Esophagus muscularis mucosa (tissue), 4 donors: ENCODE measurements around the gene NRXN2. TPM values are rescaled to one million over a fixed set of nuclear protein-coding genes. Genes with fewer than 3 reads are reported as not detected.

Experiments
- DNase-seq: peaks from one replicate; pipeline ENCODE4 v3.0.0-alpha.2; 2017; ENCODE audit errors: extremely low spot score
- H3K27ac ChIP-seq, 4 donors: fragments of 200-600 bp; sonication (generic); replicated peaks in 1 of 4; 1 replicate in 3 of 4; 2 replicates in 1 of 4; pipeline ENCODE4 v1.5.1; 2016 to 2019; ENCODE audit warnings: mild to moderate bottlenecking in 1 of 4
- H3K27me3 ChIP-seq, 4 donors: fragments of 200-600 bp; sonication (generic); one replicate each; pipeline versions ENCODE4 v1.5.1 to v1.6.0; 2016 to 2019
- H3K36me3 ChIP-seq, 4 donors: fragments of 200-600 bp; sonication (generic); one replicate each; pipeline ENCODE4 v1.5.1; 2016 to 2019
- H3K4me1 ChIP-seq, 4 donors: fragments of 200-600 bp; sonication (generic); one replicate each; pipeline ENCODE4 v1.5.1; 2016 to 2019
- H3K4me3 ChIP-seq, 4 donors: fragments of 200-600 bp; sonication (generic); 1 replicate in 2 of 4; 2 replicates in 2 of 4; pipeline ENCODE4 v1.5.1; 2016 to 2019; ENCODE audit warnings: mild to moderate bottlenecking in 4 of 4, moderate library complexity in 1 of 4
- H3K9me3 ChIP-seq, 4 donors: fragments of 200-600 bp; sonication (generic); 1 replicate in 3 of 4; 2 replicates in 1 of 4; pipeline ENCODE4 v1.5.1; 2016 to 2019
- CTCF ChIP-seq, 3 experiments: fragments of 200-600 bp in 2 of 3; fragments of 450-650 bp in 1 of 3; sonication (generic) in 2 of 3; IDR thresholded peaks; one replicate each; pipeline ENCODE4 v1.5.1; 2017 to 2019; ENCODE audit warnings: antibody characterized with exemption in 3 of 3, mild to moderate bottlenecking in 2 of 3, moderate library complexity in 1 of 3
- EP300 ChIP-seq: sonication (generic); formaldehyde crosslinking; IDR thresholded peaks from one replicate; pipeline ENCODE4 v1.6.1; 2017; ENCODE audit warnings: antibody characterized with exemption
- POLR2A ChIP-seq: fragments of 450-650 bp; IDR thresholded peaks from one replicate; pipeline ENCODE4 v1.6.1; 2017; ENCODE audit warnings: antibody characterized with exemption, moderate library complexity, mild to moderate bottlenecking, low read depth
- POLR2AphosphoS5 ChIP-seq, 2 donors: sonication (generic); formaldehyde crosslinking; IDR thresholded peaks; one replicate each; pipeline ENCODE4 v1.6.1; 2017; ENCODE audit warnings: antibody characterized with exemption in 2 of 2
- WGBS: methylation state at CpG from one replicate; pipeline ENCODE4 v1.1.5; 2018; 5-methylcytosine and 5-hydroxymethylcytosine counted together
- intact Hi-C: fragments of 100-400 bp; cut with DNase I; formaldehyde crosslinking; loops from one replicate; pipeline ENCODE4 v1.15.1; 2023
- total RNA-seq, 4 donors: library from RNA; depleted of rRNA; stranded (reverse); fragments of >200 nt; gene quantifications; one replicate each; pipeline versions ENCODE4 v1.1.0 to v1.2.1, GENCODE V29; 2016

NRXN2 gene
- total RNA-seq, 4 donors from 2014 or later, result 2.1 to 12.9 (median 4.3) TPM

- Histone ChIP-seq H3K4me1 (peaks cover 28 to 61% (median 55%) of the 10 kb centered on the region in 4 donors), H3K4me3 (peak overlapping the region; percentile 59 to 73 (median 69)), H3K9me3 (no peaks in the 10 kb centered on the region), H3K27ac (peak overlapping the region; percentile 92 to 99 (median 96)), H3K27me3 (no peaks in the 10 kb centered on the region), H3K36me3 (peaks cover 4 to 25% (median 6%) of the 10 kb centered on the region in 4 donors)
- WGBS, result 0% methylated on average over 7 of the region's 58 CpGs
- intact Hi-C loops, result loop anchor here (5.0 kb wide), 1 partner anchor 34 kb away; the partner anchor contains the start of gene SF1
- TF ChIP-seq POLR2A (peak; percentile 34), EP300 (no peak), POLR2AphosphoS5 (IDR thresholded peaks at IDR 0.05) (peak; percentile 71 to 88), CTCF (IDR thresholded peaks at IDR 0.05) (peak; percentile 84 to 90 (median 88))
- no peak for DNase-seq
Measured at GRCh38 chr11:64742889-64743590, 20.0 kb upstream of the NRXN2 start.

GRCh38 chr11:64742087-64742888, 19.3 kb upstream of the NRXN2 start:
- H3K27ac ChIP-seq, result peak overlapping the region; percentile 92 to 99 (median 96)
- 24% methylated on average over 34 of the region's 54 CpGs for WGBS
- H3K27me3 ChIP-seq, result no peaks in the 10 kb centered on the region
- intact Hi-C loops, result loop anchor here (5.0 kb wide), 1 partner anchor 35 kb away; the partner anchor contains the start of gene SF1
- TF ChIP-seq CTCF (IDR thresholded peaks at IDR 0.05) (no peak), POLR2A (no peak), EP300 (no peak), POLR2AphosphoS5 (IDR thresholded peaks at IDR 0.05) (no peak)
- no peak for DNase-seq
- H3K9me3 ChIP-seq, result no peaks in the 10 kb centered on the region
- H3K4me1 ChIP-seq, result peaks cover 28 to 59% (median 54%) of the 10 kb centered on the region in 4 donors
- H3K4me3 ChIP-seq, result peak overlapping the region; percentile 59 to 73 (median 69)
- peaks cover 4 to 33% (median 11%) of the 10 kb centered on the region in 4 donors for H3K36me3 ChIP-seq

- Histone ChIP-seq H3K4me3 (peak overlapping the region; percentile 59 to 73 (median 69)), H3K4me1 (peaks cover 28 to 57% (median 54%) of the 10 kb centered on the region in 4 donors), H3K27ac (peak overlapping the region; percentile 92 to 99 (median 96)), H3K36me3 (peaks cover 7 to 40% (median 19%) of the 10 kb centered on the region in 4 donors), H3K27me3 (no peaks in the 10 kb centered on the region), H3K9me3 (no peaks in the 10 kb centered on the region)
- 68% methylated on average over 11 of the region's 24 CpGs for WGBS
- intact Hi-C loops, result loop anchor here (5.0 kb wide), 1 partner anchor 36 kb away; the partner anchor contains the start of gene SF1
- no peak for DNase-seq
- TF ChIP-seq EP300, result no peak
- TF ChIP-seq CTCF (IDR thresholded peaks at IDR 0.05), result no peak
- TF ChIP-seq POLR2A, result no peak
- TF ChIP-seq POLR2AphosphoS5 (IDR thresholded peaks at IDR 0.05), result no peak
Measured at GRCh38 chr11:64741375-64742086, 18.5 kb upstream of the NRXN2 start.

GRCh38 chr11:64739871-64740270, 16.9 kb upstream of the NRXN2 start:
- WGBS, result 92% methylated on average over 12 of the region's 12 CpGs
- Histone ChIP-seq H3K4me1 (peaks cover 20 to 46% (median 38%) of the 10 kb centered on the region in 4 donors), H3K36me3 (peaks cover 7 to 57% (median 34%) of the 10 kb centered on the region in 4 donors), H3K9me3 (no peaks in the 10 kb centered on the region), H3K27me3 (no peaks in the 10 kb centered on the region), H3K4me3 (no peak overlapping the region), H3K27ac (no peak overlapping the region)
- no peak for DNase-seq
- no peak for TF ChIP-seq EP300
- no peak for TF ChIP-seq CTCF (IDR thresholded peaks at IDR 0.05)
- TF ChIP-seq POLR2AphosphoS5 (IDR thresholded peaks at IDR 0.05), result no peak
- no peak for TF ChIP-seq POLR2A
- intact Hi-C loops, result loop anchor here (5.0 kb wide), 1 partner anchor 37 kb away; the partner anchor contains the start of gene SF1
